HG02610 (cell line): ENCODE data around the gene ATP8B3.

Experiments used
- ATAC-seq: cut with Tn5 transposase; IDR thresholded peaks from one replicate; pipeline ENCODE4 v1.9.1; 2021; ENCODE audit warnings: mild to moderate bottlenecking, moderate library complexity; ENCODE audit not compliant: unreplicated experiment

Gene ATP8B3

DNA sequence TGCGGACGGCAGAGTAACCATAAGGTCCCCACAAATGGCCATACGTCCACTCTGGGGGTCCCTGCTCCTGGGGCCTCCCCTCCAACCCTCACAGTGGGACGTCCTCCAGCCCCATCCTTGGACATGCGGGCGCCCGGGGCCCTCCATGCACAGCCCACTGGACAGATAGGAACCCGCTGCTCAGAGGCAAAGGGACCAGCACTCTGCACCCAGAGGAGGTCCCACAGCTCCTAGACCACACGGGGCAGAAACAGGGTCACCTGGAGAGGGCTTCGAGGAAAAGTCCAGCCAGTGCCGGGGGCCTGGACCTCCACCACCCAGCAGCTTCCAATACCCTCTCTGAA is 25.1 kb upstream of the ATP8B3 start:
- no peak for ATAC-seq

DNA sequence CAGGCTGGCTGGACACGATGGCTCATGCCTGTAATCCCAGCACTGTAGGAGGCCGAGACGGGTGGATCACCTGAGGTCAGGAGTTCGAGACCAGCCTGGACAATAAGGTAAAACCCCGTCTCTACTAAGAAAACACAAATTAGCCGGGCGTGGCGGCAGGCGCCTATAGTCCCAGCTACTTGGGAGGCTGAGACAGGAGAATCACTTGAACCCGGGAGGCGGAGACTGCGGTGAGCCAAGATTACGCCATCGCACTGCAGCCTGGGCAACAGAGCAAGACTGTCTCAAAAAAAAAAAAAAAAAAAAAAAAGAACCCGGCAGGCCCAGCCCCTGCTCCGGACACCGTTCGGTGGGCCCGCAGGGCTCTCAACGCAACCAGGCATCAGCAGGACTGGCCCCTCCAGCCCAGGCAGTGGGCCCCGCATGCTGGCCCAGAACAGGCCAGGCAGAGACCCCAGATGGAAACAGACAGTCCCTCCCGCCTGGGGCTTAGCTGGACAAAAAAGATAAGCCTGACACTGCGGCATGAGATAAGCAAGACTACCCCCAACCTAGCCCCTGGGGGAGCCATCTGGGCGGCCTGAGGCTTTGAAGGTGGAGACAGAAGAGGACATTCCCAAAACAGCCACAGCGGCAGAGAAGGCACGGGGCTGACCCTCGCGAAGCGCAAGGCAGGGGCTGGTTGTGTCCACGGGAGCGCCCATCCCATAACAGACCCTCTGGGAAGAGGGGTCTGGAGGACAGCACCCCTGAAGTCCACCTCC is 24.6 kb upstream of the ATP8B3 start:
- ATAC-seq = no peak

DNA sequence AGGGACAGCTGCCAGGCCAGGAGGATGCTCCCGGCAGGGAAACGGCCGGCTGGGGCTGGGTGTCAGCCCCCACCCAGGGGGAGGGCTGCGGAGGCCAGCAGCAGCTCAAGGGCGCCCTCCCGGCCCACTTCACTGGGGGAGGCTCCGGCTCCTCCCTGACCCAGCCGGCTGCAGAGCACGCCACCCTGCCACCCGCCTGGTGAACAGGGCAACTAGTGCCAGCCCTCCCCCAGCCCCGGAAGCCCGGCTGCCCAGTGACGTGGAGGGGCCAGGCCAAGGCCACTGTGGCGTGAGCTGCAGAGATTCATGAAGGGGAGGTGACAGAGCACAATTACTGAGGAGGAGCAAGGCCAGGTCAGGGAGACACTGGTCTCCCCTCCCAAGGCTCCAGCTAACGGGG is 21.5 kb upstream of the ATP8B3 start:
- ATAC-seq = no peak

DNA sequence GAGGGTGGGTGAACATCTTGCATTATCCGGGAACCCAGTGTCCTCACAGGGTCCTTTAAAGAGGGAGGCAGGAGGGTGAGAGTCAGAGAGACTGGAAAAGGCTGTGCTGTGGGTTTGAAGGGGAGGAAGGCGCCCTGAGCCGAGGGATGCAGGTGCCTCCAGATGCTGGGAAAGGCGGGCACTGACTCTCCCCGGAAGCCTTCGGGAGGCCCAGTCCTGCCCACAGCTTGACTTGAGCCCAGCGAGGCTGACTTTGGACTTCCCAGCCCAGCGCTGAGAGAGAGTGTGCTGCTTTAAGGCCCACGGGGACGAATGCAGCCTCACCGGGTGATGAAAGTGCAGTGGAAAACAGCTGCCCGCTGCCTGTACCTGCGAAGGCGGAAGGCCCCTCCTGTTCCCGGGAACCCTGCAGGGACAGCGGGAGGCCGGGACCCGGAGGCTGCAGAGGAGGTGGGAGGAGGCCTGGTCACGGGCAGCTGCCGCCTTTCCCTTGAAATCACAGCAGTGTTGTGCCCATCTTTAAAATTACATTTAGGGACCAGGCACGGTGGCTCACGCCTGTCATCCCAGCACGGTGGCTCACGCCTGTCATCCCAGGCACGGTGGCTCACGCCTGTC is 20.1 kb upstream of the ATP8B3 start:
- no peak for ATAC-seq

DNA sequence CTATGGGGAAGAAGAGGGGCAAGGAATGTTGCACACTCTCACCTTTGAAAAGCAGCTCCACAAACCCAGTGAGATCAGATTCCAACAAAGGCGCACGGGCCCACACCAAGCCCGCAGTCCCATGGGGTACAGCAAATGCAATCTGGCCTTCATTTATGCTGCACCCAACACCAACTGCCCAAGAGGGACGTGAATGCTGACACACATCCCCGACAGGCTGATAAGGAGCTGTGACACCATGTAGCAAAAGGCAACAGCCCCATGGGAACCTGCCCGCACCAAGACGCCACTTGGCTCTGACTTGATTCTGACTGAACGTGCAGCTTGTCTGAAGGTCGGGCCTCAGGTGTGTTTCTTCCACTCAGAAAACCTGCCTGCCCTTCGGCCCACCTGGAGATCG is 18.9 kb upstream of the ATP8B3 start:
- ATAC-seq = no peak

DNA sequence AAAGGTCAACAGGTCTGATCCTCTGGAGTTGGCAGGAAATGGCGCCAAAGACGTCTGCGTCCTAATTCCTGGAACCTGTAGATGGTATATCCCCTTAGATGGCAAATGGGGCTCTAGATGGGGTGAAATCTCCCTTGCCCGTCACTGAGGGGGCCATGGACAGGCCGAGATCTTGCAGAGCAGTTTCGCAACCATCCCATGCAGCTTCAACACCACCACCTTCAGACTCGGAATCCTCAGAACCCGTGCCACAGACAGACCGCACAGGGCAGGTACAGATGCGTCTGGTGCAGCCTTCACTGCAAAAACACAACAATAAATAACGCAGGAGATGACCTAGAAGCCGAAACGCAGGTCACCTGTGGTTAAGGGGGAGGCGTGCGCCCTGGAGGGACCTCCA is 18.5 kb upstream of the ATP8B3 start:
- ATAC-seq = no peak

DNA sequence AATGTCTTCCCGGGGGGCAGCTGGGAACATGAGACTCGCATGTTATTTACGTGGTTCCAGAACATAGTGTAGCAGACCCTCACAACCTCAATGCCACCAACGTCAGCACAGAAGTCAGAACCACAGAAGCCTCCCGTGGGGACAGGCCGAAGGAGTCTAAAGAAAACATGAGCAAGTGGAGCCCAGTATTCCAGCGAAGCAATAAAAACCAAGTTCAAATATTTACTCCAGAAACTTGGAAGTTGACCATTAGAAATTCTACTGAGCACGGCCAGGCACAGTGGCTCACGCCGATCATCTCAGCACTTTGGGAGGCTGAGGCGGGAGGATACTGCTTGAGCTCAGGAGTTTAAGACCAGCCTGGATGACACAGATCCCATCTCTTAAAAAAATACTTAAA is 17.9 kb upstream of the ATP8B3 start:
- no peak for ATAC-seq

DNA sequence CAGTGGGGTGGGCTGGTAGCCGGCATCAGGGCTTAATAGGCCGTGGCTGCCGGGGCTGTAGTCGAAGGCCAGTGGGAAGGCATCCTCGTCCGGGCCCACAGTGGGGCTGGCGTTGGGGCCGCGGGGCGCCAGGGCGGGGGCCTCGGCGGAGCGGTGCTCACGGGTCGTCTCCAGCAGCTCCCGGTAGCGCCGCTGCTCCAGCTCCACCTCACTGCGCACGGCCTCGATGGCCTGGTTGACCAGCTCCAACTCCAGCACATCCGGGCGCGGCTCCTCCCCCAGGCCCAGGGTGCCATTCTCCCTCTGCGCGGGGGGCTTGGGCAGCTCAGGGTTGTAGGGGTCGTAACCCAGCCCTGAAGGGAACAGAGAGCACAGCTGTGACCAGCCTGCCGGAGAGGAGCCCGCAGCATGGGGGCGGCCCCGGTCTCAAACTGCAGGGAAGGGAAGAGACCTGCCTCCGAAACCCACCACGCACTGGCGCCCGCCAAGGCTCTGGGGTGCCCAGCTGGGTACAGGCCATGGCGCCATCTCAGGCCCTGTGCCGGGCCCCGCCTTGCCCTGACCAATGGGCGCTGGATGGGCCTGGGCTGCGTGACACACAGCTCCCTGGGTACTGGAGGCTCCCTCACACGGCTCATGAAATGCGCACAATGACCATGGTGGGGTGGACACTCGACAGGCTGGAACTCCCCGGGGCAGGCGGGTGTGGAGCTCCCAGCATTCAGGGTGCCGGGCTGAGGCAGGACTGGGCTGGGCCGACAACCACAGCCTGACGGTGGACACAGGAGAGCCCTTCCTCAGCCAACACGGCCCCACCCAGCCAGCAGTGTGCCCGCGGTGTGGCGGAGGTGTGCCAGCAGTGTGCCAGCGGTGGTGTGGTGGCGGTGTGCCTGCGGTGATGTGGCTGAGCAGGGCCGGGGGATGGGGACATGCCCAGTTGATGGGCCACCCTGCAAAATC is 16.5 kb upstream of the ATP8B3 start:
- ATAC-seq = no peak

DNA sequence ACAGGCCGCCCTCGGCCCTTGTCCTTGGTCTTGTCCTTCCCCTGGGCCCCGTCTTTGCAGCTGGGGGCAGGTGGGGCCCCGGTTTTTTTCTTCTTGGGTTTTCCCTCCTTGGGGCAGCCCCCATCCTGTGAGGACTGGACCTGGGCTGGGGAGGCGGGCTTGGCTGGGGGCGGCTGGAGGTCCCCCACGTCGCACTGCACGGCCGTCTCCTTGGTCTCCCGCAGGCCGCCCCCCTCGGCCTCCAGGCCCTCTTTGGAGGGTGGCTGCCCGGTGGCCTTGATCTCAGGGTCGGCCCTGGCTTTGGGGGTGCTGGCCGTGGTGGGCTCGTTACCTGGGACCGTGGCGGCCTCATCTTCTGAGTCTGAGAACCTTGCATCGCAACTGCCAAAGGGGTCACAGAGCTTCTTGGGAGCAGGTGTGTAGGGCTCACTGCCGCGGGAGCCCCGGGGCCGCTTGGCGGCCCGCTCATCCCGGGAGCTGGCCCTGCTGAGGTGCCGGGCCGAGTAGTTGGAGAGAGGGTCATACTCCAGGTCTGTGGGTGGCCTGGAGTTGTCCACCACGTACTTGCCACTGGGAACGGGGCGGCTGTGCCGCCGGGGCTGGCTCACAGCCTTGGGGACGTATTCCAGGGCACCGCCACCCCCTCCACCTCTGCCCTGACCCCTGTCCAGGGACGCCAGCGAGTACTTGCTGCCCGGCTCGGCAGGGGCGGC is 15.6 kb upstream of the ATP8B3 start:
- no peak for ATAC-seq

DNA sequence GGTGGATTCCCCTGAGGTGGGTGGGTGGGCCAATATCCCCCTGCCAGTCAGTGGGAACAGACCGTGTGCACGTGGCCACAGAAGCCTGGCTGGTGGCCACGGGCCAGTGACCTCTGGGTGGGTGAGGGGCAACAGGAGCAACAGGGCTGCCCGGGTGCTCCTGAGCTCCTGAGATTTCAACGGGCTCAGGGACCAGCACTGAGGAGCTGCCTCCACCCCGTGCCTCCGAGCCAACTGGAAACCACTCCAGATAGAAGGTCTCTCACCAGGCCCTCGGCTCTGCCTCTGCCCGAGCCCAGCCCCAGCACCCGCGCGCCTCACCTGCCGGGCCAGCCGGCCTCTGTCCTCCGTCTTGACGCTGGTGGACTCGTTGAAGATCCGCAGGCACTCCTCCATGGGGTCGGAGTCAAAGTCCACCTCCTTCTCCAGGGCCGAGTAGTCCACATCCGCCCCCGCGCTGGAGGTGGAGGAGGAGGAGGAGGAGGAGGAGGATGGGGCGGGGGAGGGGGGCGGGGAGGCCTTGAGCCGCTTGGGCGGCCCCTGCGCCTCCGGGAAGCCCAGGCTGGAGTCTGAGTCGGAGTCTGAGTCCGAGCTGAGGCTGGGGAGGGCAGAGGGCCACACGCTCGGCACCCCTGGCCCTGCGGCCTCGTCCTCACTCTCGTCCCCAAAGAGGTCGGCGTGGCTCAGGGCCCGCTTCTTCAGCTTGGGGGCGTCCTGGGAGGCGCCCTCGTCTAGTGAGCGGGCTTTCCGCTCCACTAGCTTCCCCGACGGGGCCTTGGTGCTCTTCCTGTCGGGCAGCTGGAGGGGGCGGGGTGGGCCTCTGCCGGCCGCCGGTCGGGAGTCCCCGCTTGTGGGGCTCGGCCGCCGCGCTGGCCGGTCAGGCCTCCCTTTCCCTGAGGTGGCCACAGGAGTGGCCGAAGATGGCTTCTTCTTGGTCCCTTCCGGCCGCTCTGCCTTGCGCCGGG is 14.8 kb upstream of the ATP8B3 start:
- no peak for ATAC-seq

DNA sequence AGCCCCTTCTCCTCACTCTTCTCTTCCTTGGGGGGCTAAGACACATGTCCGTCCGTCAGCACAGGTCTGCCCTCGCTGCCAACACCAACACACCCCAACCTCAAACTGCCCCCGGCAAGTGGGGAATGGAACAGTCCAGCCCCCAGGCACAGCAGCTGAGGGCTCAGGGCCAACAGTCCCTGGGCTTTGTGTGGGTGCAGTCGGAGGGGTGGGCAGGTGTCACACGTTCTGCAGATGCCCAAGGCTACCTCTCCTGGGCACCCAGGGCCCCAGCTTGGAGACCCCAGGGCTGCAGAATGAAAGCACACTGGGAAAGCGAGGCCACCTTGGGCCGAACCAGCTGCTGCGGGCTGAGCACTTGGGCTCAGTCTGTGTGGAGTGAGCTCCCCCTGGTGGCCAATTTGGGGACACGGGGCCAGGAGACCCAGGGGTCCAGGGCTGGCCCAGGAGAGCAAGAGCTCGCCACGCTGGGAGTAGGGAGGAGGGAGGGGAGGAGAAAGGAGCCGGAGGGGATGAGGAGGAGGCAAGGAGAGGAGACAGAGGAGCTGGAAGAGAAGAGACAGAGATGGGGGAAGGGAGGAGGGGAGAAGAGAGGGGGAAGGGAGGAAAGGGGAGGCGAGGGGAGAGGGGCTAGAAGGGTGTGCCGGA is 14.0 kb upstream of the ATP8B3 start:
- no peak for ATAC-seq

DNA sequence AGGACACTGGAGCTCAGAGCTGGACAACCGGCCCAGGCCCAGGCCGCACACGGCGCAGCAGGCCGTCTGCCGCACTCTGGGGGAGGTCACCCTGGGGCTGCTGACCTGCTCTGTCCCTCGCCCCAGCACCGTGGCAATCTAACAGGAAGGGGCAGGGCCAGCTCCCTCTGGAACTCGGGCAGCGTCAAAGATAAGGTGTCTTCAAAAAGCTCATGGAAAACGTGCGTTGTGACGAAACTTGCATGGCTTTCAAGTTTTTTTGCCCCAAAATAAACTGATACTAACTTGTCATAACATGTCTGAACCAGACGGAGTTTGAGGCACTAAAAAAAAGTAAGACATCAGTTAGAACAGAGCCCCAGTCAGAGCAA is 12.2 kb upstream of the ATP8B3 start:
- ATAC-seq = no peak

DNA sequence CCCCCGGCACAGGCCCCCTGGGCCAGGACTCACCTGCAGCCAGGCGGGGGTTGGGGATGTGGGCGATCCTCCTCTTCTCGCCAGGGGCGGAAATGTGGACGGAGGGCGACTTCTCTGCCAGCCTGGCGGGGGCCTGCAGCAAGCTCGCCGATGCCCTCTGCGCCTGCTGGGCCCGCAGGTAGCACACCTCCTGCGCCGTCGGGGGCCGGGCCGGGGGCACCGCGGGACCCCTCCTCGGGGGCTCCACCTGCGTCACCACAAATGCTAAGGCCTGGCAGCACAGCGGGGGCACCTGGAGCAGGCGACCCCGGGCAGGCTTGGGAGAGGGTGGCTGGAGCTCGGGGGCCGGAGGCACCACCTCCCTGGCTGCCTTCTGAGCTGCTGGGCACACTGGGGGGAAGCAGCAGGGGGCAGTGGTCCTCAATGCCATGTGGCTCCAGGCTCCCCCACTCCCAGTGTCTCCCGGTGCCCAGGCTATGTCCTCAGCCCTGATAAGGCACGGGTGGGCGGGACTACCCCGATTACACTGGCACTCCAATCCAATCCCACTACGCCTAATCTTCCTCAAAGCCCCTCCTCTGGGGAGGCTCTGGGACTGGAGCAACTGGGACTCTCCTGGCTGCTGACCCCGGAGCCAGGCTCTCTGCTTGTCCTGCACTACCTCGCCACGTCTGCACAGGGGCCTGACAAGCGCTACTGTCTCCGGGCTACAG is 11.6 kb upstream of the ATP8B3 start:
- no peak for ATAC-seq

DNA sequence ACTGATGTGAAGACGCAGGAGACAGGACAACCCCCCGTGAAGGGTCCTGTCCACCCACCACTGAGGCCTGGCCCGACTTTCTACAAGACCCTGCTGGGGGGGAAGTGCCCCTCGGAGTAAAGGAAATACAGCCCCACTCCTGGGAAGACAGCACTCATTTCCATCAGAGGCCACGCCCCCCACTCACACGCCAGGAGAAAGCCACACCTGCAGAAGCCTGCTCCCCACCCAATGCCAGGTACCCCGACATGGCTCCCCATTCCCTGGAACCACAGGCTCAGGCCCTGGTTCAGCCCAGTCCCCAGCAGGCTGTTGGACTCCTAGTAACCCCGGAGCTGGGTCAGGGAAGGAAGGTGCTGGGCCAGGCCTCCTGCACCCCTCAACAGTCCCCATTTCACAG is 10.9 kb upstream of the ATP8B3 start:
- ATAC-seq = no peak

DNA sequence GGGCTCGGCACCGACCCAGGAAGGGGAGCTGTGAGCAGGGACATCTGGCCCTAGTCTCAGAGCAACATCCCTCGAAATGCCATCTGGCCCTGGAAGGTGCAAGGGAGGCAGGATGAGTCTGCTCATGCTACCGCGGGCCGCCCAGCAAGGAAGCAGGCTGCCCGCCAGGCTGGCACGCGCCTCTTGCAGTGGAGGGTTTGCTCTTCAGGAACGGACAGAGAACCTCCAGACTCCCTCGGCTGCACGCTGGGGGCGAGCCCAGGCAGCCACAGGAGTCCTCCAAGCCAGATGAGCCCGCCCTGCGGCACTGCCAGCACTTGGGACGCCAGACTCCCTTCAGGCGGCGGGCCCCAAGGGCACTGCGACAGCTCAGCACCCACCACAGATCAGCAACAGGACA is 10.1 kb upstream of the ATP8B3 start:
- ATAC-seq = no peak

DNA sequence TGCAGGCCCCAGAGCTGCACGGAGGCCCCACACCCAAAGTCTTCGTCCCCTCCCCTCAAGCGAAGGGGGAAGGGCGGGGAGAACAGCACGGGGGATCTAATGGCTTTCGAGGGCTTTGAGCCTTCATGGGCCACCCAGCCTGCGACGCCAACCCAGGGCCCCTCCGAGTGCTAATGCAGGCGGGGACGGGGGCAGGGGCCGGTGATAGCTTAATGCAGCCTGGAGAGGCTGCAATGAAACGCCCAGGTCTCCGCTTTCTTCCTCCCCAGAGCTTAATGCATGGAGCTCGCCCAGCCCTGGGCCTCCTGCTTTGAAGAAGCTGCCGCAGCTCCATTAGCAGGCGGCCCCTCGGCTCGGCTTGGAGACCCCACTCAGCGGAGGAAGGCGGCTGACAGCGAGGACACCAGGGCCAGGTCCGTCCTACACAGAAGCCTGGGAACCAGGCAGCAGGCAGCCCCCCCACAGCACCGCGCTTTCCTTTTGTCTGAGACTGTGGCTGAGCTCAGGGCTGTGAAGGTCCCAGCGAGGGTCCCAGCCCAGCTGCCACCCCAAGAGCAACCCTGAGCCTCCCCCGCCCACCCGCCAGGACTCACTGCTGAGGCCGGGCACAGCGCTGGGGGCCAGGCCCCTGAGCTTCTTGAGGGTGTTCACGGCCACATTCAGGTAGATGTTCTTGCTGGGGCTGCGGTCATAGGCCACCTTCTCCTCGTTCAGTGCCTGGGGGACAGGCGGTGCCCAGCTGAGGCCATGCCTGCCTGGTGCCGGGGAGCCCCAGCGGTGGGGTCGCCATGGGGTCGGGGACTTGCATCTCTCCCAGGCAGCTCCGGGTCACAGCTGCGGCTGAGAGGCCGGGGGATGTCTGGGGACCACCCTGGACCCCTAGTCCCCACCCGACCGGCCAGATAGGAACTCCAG is 7.5 kb upstream of the ATP8B3 start:
- ATAC-seq = no peak

DNA sequence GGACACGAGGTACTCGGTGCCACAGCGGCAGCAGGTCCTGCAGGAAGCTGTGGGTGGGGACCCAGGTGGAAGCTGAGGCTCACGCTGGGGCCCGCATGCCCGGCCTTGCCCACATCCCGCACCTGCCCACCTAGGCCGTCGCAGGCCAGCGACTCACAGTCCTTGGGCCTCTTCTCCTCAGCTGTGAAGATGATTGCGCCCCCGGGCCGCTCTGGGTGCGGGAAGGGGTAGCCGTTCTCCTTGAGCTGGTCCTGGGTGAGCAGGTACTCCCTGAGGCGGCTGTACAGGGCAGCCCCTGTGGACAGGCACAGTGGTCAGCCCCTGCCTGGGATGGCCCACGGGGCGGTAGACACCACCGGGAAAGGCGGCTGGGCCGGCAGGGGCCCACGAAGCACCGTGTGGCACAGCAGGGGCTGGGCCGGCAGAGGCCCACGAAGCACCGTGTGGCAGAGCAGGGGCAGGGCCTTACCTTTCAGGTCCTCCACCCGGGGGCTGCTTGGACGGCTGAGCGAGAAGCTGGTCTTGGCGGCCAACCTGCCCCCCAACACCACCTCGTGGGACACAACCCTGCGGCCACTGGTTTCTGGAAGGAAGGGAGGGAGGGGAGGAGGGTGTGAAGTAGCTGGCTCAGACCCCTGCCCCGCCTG is 6.6 kb upstream of the ATP8B3 start:
- no peak for ATAC-seq
